HL-60 (cell line): ENCODE results near the gene SYNPO.

Experiments used
- CTCF ChIP-seq: IDR thresholded peaks from one replicate; pipeline ENCODE4 v1.5.1; 2011; ENCODE audit warnings: low read length, control low read depth, inconsistent platforms; ENCODE audit not compliant: insufficient read depth
- SPI1 ChIP-seq: IDR thresholded peaks from 2 replicates; pipeline ENCODE4 v1.6.1; 2012; ENCODE audit warnings: low read depth, mild to moderate bottlenecking, borderline replicate concordance

- TF ChIP-seq SPI1 (no peak), CTCF (no peak)
Observed at GRCh38 chr5:150671509-150672236, 31.2 kb downstream of the SYNPO start.
